PC-3 (cell line): ENCODE results near the gene CA4.

Experiments used
- CTCF ChIP-seq: fragments of 300-600 bp; sonication (generic); conservative IDR thresholded peaks from 2 replicates; pipeline ENCODE4 v1.5.1; 2017; ENCODE audit warnings: antibody characterized with exemption, low read depth, mild to moderate bottlenecking, low read length
- EZH2 ChIP-seq: fragments of 300-600 bp; sonication (generic); IDR thresholded peaks from one replicate; pipeline ENCODE4 v1.6.1; 2017; ENCODE audit warnings: antibody characterized with exemption, mild to moderate bottlenecking, low read length; ENCODE audit not compliant: unreplicated experiment
- EZH2phosphoT487 ChIP-seq: fragments of 300-600 bp; sonication (generic); IDR thresholded peaks from 2 replicates; pipeline ENCODE4 v1.6.1; 2018; ENCODE audit warnings: mild to moderate bottlenecking, antibody characterized with exemption, low read length, borderline replicate concordance

GRCh38 chr17:60163108-60163784 lies 13.5 kb downstream of the CA4 start:
- TF ChIP-seq CTCF (peak; percentile 27; the same call in 1 of the 2 replicates), EZH2 (no peak), EZH2phosphoT487 (no peak)
